Psoas muscle (tissue), 8 donors: ENCODE results near the gene BDH1. TPM values are rescaled to one million over a fixed set of nuclear protein-coding genes. Genes with fewer than 3 reads are reported as not detected.

Source experiments
- ATAC-seq, 4 donors: fragments of 200-7000 bp; cut with Tn5 transposase; one replicate each; pipeline ENCODE4 v1.9.1; 2020; ENCODE audit warnings: moderate library complexity in 3 of 4, mild to moderate bottlenecking in 2 of 4
- DNase-seq, 2 donors: peaks; one replicate each; pipeline ENCODE4 v3.0.0-alpha.2; 2020
- H3K27ac ChIP-seq: fragments of 200-600 bp; one replicate; pipeline ENCODE4 v1.8.0; 2022
- H3K27me3 ChIP-seq, 3 donors: fragments of 200-600 bp in 1 of 3; one replicate each; pipeline versions ENCODE4 v1.6.1 to v1.8.0; 2013 to 2022; ENCODE audit warnings: low read length in 2 of 3, mild to moderate bottlenecking in 2 of 3, moderate library complexity in 1 of 3; ENCODE audit not compliant: insufficient read depth in 3 of 3
- H3K36me3 ChIP-seq, 2 donors: fragments of 200-600 bp in 1 of 2; one replicate each; pipeline versions ENCODE4 v1.6.1 to v1.8.0; 2013 to 2022; ENCODE audit warnings: low read depth in 1 of 2, mild to moderate bottlenecking in 1 of 2, moderate library complexity in 1 of 2; ENCODE audit not compliant: insufficient read depth in 1 of 2
- H3K4me1 ChIP-seq: fragments of 200-600 bp; one replicate; pipeline ENCODE4 v1.8.0; 2022
- H3K4me3 ChIP-seq: fragments of 200-600 bp; one replicate; pipeline ENCODE4 v1.8.0; 2022; ENCODE audit warnings: mild to moderate bottlenecking
- H3K9me3 ChIP-seq: fragments of 200-600 bp; one replicate; pipeline ENCODE4 v1.8.0; 2022
- CTCF ChIP-seq: fragments of 200-600 bp; IDR thresholded peaks from one replicate; pipeline ENCODE4 v1.8.0; 2022; ENCODE audit warnings: antibody characterized with exemption
- WGBS, 3 donors: extraction: QIAGEN DNeasy Blood & Tissue Kit; methylation state at CpG; one replicate each; pipeline versions ENCODE4 v1.1.6 to v1.1.7; 2013; 5-methylcytosine and 5-hydroxymethylcytosine counted together
- intact Hi-C, 2 donors: fragments of 100-400 bp; cut with DNase I; formaldehyde crosslinking; loops; one replicate each; pipeline versions ENCODE4 v1.11.0 to v1.14.2; 2022
- polyA plus RNA-seq, 3 donors: library from polyadenylated mRNA; stranded (reverse); fragments of 200-250 nt; gene quantifications; one replicate each; pipeline ENCODE4 v1.2.3, GENCODE V29; 2013
- total RNA-seq, 4 donors: library from RNA; stranded (reverse); fragmentation: NEBNext Ultra II Directional in 2 of 4; extraction: Animal tissue kit (Norgen Biotek cat#: 25700) in 2 of 4; gene quantifications; one replicate each; pipeline versions ENCODE4 v1.2.1 to v1.2.4, GENCODE V29; 2021 to 2023
- donor health status: healthy with polysubstance abuse.
- donor health status: DM: no; HTN: no; CAD: no; lungs with moderate emphysema.
- donor health status: Bipolar disorder and iron deficiency.
- donor health status: healthy.
- donor health status: DM: yes; HTN: yes; CAD: no.
- donor health status: DM: no; HTN: no; CAD: no.
- donor health status: DM: no; HTN: no; CAD: no.
- donor health status: DM: yes; HTN: yes; CAD: no.

The BDH1 gene
- total and polyA plus RNA-seq, 7 donors, result 5.4 to 47.6 (median 16.0) TPM

GRCh38 chr3:197559651-197560050 lies 3.9 kb upstream of the BDH1 start:
- WGBS, 3 donors, result 49 to 56% (median 51%) methylated on average over 3 of the region's 3 CpGs
- H3K27me3 ChIP-seq, result peaks cover 0 to 13% (median 0%) of the 10 kb centered on the region in 3 donors
- intact Hi-C loops, result no loop called here

GRCh38 chr3:197554562-197555280 lies 1.0 kb downstream of the BDH1 start:
- Histone ChIP-seq H3K4me1 (peaks cover 12% of the 10 kb centered on the region), H3K27ac (peak overlapping the region; percentile 83), H3K27me3 (peaks cover 0 to 13% (median 0%) of the 10 kb centered on the region in 3 donors), H3K4me3 (peak overlapping the region; percentile 86), H3K9me3 (no peaks in the 10 kb centered on the region), H3K36me3 (no peaks in the 10 kb centered on the region)
- ATAC-seq (peak; percentile 98 to 99 (median 98)), DNase-seq (peak; percentile 93 to 97)
- 0 to 1% (median 0%) methylated on average over 43 to 60 of the region's 60 CpGs for WGBS, 3 donors
- intact Hi-C loops, result no loop called here
- TF ChIP-seq CTCF, result peak; percentile 55

More at GRCh38 chr3:197559651-197560050, 3.9 kb upstream of the BDH1 start:
- Histone ChIP-seq H3K4me3 (no peak overlapping the region), H3K27ac (no peak overlapping the region), H3K9me3 (no peaks in the 10 kb centered on the region), H3K4me1 (peaks cover 5% of the 10 kb centered on the region), H3K36me3 (no peaks in the 10 kb centered on the region)
- DNase-seq (no peak), ATAC-seq (no peak)
- no peak for TF ChIP-seq CTCF

GRCh38 chr3:197554196-197554561 lies 1.6 kb downstream of the BDH1 start:
- no peak for DNase-seq
- Histone ChIP-seq H3K4me1 (peaks cover 12% of the 10 kb centered on the region), H3K27me3 (peaks cover 0 to 13% (median 0%) of the 10 kb centered on the region in 3 donors), H3K4me3 (peak overlapping the region; percentile 86), H3K27ac (peak overlapping the region; percentile 83), H3K9me3 (no peaks in the 10 kb centered on the region), H3K36me3 (no peaks in the 10 kb centered on the region)
- TF ChIP-seq CTCF, result no peak
- no peak for ATAC-seq
- WGBS, 3 donors, result 26 to 38% (median 29%) methylated on average over 10 of the region's 10 CpGs
- intact Hi-C loops, result no loop called here

- TF ChIP-seq CTCF, result no peak
- ATAC-seq (no peak), DNase-seq (no peak)
- WGBS, 3 donors, result 98 to 99% (median 98%) methylated on average over 6 of the region's 6 CpGs
- no peaks in the 10 kb centered on the region for H3K9me3 ChIP-seq
- no peaks in the 10 kb centered on the region for H3K36me3 ChIP-seq
- peaks cover 12% of the 10 kb centered on the region for H3K4me1 ChIP-seq
- no peak overlapping the region for H3K27ac ChIP-seq
- no peak overlapping the region for H3K4me3 ChIP-seq
- peaks cover 0 to 10% (median 0%) of the 10 kb centered on the region in 3 donors for H3K27me3 ChIP-seq
- intact Hi-C loops, result no loop called here
Measured at GRCh38 chr3:197552198-197552597, 3.6 kb downstream of the BDH1 start.

GRCh38 chr3:197550489-197550888 lies 5.3 kb downstream of the BDH1 start:
- H3K4me1 ChIP-seq, result peaks cover 7% of the 10 kb centered on the region
- intact Hi-C loops, result no loop called here
- H3K36me3 ChIP-seq, result no peaks in the 10 kb centered on the region
- no peaks in the 10 kb centered on the region for H3K9me3 ChIP-seq
- no peaks in the 10 kb centered on the region for H3K27me3 ChIP-seq
- H3K4me3 ChIP-seq, result no peak overlapping the region
- DNase-seq (no peak), ATAC-seq (no peak)
- no peak for TF ChIP-seq CTCF
- no peak overlapping the region for H3K27ac ChIP-seq
- 36 to 39% (median 38%) methylated on average over 9 of the region's 9 CpGs for WGBS, 3 donors
